Measurements from ENCODE around the gene ABCD2. TPM values are rescaled to one million over a fixed set of nuclear protein-coding genes. Genes with fewer than 3 reads are reported as not detected.

Gene ABCD2
- total and polyA plus RNA-seq, 4 donors = under 0.01 to 0.25 (median 0.05) TPM; not detected in 1

- no peak for DNase-seq (ENCODE audit: low spot score)
- TF ChIP-seq REST (IDR thresholded peaks at IDR 0.05) (no peak), EGR1 (IDR thresholded peaks at IDR 0.05; ENCODE audit: low read depth in 2 of 2) (no peak), ATF3 (IDR thresholded peaks at IDR 0.05) (no peak)
- H3K27me3 ChIP-seq (ENCODE audit: control insufficient read depth in 4 of 4, insufficient read depth in 4 of 4, low read length in 3 of 4) = no peaks in the 10 kb centered on the region
- no peaks in the 10 kb centered on the region for H3K9me3 ChIP-seq (ENCODE audit: control insufficient read depth in 4 of 4, low read length in 3 of 4)
- H3K4me1 ChIP-seq (ENCODE audit: control insufficient read depth in 4 of 4, insufficient read depth in 4 of 4, low read length in 3 of 4) = no peaks in the 10 kb centered on the region
- no peaks in the 10 kb centered on the region for H3K36me3 ChIP-seq (ENCODE audit: control insufficient read depth in 4 of 4, insufficient read depth in 3 of 4, low read depth in 1 of 4, low read length in 3 of 4)
- WGBS = 51% methylated on average over 2 of the region's 2 CpGs
- H3K9ac ChIP-seq (ENCODE audit: low read depth in 1 of 2, low read length in 2 of 2) = no peak overlapping the region
- no peak overlapping the region for H3K27ac ChIP-seq (ENCODE audit: low read depth in 1 of 2, low read length in 2 of 2)
- H3K4me3 ChIP-seq (ENCODE audit: low read depth in 1 of 3, low read length in 3 of 3) = no peak overlapping the region
These were observed 7.8 kb downstream of the ABCD2 start for GRCh38 chr12:39611818-39612217.

GRCh38 chr12:39610436-39611025, 9.1 kb downstream of the ABCD2 start:
- Histone ChIP-seq H3K9ac (ENCODE audit: low read depth in 1 of 2, low read length in 2 of 2) (no peak overlapping the region), H3K4me1 (ENCODE audit: control insufficient read depth in 4 of 4, insufficient read depth in 4 of 4, low read length in 3 of 4) (no peaks in the 10 kb centered on the region), H3K4me3 (ENCODE audit: low read depth in 1 of 3, low read length in 3 of 3) (no peak overlapping the region), H3K27ac (ENCODE audit: low read depth in 1 of 2, low read length in 2 of 2) (no peak overlapping the region), H3K27me3 (ENCODE audit: control insufficient read depth in 4 of 4, insufficient read depth in 4 of 4, low read length in 3 of 4) (no peaks in the 10 kb centered on the region), H3K36me3 (ENCODE audit: control insufficient read depth in 4 of 4, insufficient read depth in 3 of 4, low read depth in 1 of 4, low read length in 3 of 4) (no peaks in the 10 kb centered on the region), H3K9me3 (ENCODE audit: control insufficient read depth in 4 of 4, low read length in 3 of 4) (no peaks in the 10 kb centered on the region)
- DNase-seq (ENCODE audit: low spot score) = no peak
- TF ChIP-seq NR2F2 (IDR thresholded peaks at IDR 0.05) (no peak), HNF4A (conservative IDR thresholded peaks at IDR 0.05) (no peak), CTCF (IDR thresholded peaks at IDR 0.05; ENCODE audit: low read depth, low read length, missing input control) (no peak), ATF3 (IDR thresholded peaks at IDR 0.05) (no peak), YY1 (IDR thresholded peaks at IDR 0.05) (no peak), GABPA (IDR thresholded peaks at IDR 0.05 in 1 of 2, conservative IDR thresholded peaks at IDR 0.05 in 1 of 2) (no peak)
- 95% methylated on average over 1 of the region's 1 CpG for WGBS

- Histone ChIP-seq H3K9ac (ENCODE audit: low read depth in 1 of 2, low read length in 2 of 2) (no peak overlapping the region), H3K27me3 (ENCODE audit: control insufficient read depth in 4 of 4, insufficient read depth in 4 of 4, low read length in 3 of 4) (no peaks in the 10 kb centered on the region), H3K36me3 (ENCODE audit: control insufficient read depth in 4 of 4, insufficient read depth in 3 of 4, low read depth in 1 of 4, low read length in 3 of 4) (no peaks in the 10 kb centered on the region), H3K27ac (ENCODE audit: low read depth in 1 of 2, low read length in 2 of 2) (no peak overlapping the region), H3K4me3 (ENCODE audit: low read depth in 1 of 3, low read length in 3 of 3) (no peak overlapping the region), H3K4me1 (ENCODE audit: control insufficient read depth in 4 of 4, insufficient read depth in 4 of 4, low read length in 3 of 4) (no peaks in the 10 kb centered on the region), H3K9me3 (ENCODE audit: control insufficient read depth in 4 of 4, low read length in 3 of 4) (no peaks in the 10 kb centered on the region)
- DNase-seq (ENCODE audit: low spot score) = no peak
- 92% methylated on average over 4 of the region's 4 CpGs for WGBS
- no peak for TF ChIP-seq MAX (IDR thresholded peaks at IDR 0.05)
- no peak for TF ChIP-seq JUND (IDR thresholded peaks at IDR 0.05)
- TF ChIP-seq GABPA (IDR thresholded peaks at IDR 0.05 in 1 of 2, conservative IDR thresholded peaks at IDR 0.05 in 1 of 2) = no peak
- TF ChIP-seq FOXA1 (IDR thresholded peaks at IDR 0.05) = no peak
- TF ChIP-seq RXRA (IDR thresholded peaks at IDR 0.05) = no peak
- TF ChIP-seq HNF4A (conservative IDR thresholded peaks at IDR 0.05) = no peak
- TF ChIP-seq CTCF (IDR thresholded peaks at IDR 0.05; ENCODE audit: low read depth, low read length, missing input control) = no peak
- TF ChIP-seq NR2F2 (IDR thresholded peaks at IDR 0.05) = no peak
- no peak for TF ChIP-seq HNF4G (IDR thresholded peaks at IDR 0.05)
- no peak for TF ChIP-seq RAD21 (IDR thresholded peaks at IDR 0.05)
- no peak for TF ChIP-seq TAF1 (conservative IDR thresholded peaks at IDR 0.05)
- TF ChIP-seq ATF3 (IDR thresholded peaks at IDR 0.05) = no peak
- no peak for TF ChIP-seq YY1 (IDR thresholded peaks at IDR 0.05)
These were observed 12.7 kb downstream of the ABCD2 start for GRCh38 chr12:39606712-39607423.

All from liver (tissue), 9 donors.